DMS153 treated with DMSO at 0.1 percent for 48 hours (cell line): ENCODE measurements around the gene ZSWIM7.

ENCODE experiments used
- DNase-seq: peaks from one replicate; lab custom pipeline; 2025; ENCODE audit not compliant: unreplicated experiment; lab: John Stamatoyannopoulos, UW

Gene ZSWIM7, protein sequence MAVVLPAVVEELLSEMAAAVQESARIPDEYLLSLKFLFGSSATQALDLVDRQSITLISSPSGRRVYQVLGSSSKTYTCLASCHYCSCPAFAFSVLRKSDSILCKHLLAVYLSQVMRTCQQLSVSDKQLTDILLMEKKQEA

DNA sequence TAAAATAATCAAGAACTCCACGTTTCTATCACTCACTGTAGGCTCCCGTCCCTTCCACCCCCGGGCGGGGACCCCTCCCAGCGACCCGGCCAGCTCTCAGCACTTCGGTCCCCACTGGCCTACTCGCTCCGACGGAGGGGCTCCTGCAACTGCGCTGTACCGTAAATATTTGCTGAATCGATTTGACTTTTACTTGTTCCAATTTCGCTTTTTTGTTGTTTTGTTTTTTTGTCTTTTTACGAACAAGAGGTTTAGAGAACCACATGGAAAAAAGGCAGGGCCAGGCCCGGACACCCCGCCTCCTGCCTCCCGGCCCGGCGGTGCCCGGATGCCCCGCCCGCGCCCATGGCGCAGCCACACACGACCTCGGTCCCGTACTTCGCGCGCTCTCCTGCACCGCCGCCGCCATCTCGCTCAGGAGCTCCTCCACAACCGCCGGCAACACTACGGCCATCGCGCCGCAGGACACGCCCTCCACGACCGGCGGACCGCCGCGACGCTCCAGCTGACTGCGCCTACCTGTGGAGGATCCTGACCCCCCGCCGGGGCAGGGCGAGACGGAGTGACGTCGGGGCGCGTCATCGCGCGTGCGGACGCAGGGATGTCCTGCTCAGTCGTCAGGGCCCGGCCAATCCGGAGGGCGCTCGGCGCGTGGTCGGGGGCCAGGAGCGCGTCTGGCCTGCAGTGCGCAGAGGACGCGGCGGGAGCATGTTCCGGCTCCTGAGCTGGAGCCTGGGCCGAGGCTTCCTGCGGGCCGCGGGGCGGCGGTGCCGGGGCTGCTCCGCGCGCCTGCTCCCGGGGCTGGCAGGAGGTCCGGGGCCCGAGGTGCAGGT is at the start of gene ZSWIM7, which contains the start of gene TTC19:
TSS of gene ZSWIM7 (minus strand) at position 564 of the 833 bp plus-strand sequence. CDS start at position 454, 110 bp downstream.
TSS of gene TTC19 (plus strand) at position 684 of the 833 bp plus-strand sequence. CDS start at position 709, 25 bp downstream.
- DNase-seq, result peak; percentile 69

DNA sequence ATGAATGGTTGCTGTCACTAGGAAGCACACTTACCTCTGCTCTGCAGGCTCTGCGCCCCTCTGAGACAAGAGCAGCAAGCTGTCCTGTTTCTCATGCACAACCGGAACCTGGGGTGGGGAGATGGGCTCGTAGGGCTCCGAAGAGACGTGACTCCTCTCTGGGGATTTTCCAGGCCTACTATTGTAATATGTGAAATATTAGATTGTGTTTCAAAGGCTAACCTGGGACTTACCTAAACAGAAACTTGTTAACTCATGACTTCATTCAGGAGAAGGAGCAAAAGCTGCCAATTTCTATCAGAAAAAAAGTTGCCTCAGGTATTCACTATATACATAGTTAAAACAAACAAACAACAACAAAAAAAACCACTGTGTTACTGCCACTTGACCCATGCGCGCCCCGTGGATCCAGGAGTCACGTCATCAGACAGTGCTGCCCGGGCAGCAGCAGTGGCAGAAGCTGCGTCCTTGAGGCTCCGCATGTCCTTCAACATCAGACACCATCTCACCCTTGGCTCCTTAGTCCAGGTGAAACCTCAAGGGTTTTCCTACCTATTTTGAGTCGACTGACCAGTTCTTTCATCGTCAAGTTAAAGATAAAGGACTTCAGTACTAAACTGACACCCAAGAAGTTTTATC is 49.4 kb upstream of the ZSWIM7 start:
- DNase-seq, result no peak

DNA sequence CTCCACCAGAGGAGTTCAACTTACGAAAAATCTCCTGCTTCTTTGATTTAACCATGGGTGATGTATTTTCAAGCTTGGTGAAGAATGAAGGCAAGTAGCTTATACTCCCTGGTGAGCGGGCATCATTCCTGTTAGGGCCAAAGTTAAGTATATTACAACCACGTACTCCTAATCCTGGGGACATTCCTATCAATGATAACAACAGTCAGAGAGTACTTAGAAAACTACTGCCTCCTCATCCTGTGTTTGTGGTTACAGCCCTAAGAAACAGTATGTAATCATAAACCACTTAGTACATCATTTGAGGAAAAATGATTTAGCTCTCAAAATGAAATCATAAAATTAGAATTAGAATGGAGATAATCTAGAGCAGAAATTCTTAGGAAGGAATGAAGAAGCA is 47.5 kb upstream of the ZSWIM7 start:
- DNase-seq, result no peak

DNA sequence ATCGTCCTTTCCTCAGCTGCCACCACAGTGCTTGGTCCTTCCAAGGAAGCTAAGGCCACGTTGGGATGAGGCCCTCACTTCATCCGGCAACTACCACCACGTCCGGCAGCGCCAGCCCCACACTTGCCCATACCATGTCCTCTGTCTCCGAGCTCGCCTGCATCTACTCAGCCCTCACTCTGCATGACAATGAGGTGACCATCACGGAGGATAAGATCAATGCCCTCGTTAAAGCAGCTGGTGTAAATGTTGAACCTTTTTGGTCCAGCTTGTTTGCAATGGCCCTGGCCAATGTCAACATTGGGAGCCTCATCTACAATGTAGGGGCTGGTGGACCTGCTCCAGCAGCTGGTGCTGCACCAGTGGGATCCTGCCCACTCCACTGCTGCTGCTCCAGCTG is 45.0 kb upstream of the ZSWIM7 start:
- DNase-seq, result no peak

DNA sequence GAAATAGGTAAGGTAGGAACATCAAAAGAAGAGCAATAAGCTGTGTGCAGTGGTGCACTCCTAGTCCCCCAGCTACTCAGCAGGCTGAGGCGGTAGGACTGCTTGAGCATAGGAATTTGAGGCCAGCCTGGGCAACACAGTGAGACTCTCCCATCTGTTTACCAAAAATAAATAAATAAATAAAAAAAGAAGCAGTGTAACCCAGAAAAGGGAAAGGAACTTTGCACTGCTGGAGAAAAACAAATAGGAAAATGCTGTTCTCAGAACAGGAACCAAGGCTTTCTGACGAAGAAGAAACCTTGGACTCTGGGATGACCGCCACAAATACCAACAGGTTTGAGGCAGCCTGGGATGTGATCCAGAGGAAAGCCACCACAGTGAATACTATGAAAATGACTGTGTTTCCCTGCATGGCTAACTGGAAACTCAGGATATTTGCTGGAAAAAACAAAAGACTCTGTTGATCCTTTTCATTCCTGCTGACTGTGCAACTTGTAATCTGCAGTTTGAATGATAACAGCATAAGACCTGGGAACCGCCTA is 41.3 kb upstream of the ZSWIM7 start:
- no peak for DNase-seq

DNA sequence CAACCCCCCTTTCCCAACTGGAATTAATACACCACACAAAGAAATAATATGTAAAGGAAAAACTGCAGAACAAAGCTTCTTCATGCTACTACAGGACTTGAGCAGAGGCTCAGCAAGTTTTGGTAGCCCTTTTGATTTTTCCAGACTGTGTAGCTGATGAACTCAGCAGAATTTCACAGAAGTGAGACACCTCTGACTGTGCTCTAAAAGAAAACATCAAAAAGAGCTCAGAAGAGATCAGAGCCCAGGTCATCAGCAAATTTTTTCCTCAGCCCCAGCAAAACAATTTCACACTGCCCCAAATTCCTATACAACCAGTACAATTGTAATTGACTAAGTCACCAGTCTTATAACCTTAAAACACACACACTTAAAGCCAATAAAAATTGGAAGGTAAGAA is 38.1 kb upstream of the ZSWIM7 start:
- no peak for DNase-seq

DNA sequence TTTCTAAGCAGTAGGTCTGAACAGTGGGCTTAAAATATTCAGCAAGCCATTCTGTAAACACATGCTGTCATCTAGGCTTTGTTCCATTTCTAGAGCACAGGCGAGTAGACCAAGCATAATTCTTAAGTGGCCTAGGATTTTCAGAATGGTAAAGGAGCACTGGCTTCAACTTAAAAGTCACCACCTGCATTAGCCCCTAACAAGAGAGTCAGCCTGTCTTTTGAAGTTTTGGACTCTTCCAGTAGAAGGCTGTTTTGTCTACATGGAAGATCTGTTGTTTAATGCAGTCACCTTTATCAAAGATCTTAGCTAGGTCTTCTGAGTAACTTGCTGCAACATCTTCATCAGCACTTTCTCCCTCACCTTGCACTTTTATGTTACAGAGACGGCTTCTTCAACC is 36.8 kb upstream of the ZSWIM7 start:
- no peak for DNase-seq

DNA sequence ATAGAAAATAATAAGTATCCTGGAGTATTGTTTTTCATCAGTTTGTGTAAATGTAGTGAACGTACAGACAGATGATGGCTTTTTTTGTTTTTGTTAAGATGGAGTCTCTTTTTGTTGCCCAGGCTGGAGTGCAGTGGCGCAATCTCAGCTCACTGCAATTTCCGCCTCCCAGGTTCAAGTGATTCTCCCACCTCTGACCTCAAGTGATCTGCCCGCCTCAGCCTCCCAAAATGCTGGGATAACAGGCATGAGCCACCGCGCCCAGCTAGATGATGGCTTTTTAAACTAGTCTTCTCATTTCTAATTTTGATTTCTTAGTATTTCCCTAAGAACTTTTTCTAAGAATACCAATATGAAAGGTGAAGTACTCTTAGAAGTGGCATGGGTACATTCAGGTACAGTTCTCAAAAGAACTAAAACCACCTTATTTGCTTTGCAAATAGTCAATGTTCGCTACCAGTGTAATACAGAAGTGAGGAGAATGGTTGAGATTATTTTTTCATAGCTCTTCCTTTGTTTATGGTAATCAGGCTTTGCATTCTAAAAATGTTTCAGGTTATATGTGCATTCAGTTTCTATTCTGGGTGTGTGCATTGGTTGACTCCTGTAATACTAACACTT is 34.3 kb upstream of the ZSWIM7 start:
- DNase-seq, result no peak

DNA sequence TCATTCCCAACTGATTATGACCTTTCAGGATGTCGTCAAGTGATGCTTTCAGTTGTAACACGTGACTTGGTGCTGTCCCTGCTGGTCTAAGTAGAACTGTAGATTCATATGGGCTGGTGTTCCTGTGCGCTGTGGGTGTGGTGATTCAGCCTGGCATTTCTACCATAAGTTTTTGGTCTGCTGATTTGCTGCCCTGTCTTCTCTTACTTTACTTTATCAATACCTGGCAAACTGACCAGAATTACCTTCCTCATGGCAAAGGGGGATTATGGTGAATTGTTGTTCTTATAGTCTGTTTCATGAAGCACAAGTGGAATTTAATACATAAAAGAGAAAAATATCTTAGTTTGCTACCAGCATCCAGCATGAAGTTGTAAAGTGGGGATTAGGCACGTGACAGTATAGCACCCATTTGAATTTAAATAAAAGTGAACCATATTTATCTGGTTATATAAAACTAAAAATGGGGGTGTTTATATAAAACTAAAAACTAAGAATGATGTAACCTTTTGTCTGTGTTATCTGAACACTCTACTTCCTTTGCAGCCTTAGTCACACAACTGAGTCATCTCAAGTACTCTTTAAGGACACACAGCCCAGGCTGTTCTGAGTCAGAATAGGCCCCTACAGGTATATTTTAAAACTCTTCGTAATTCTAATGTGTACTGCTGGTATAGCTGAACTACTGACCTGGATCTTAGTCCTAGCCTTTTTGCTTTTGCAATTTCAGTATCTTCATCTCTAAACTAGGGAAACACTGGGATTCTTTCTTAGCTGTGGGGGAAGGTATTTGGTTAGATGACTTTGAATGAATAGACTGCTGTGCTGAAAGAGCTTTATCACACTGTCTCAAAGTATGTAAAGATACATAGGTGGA is 28.4 kb upstream of the ZSWIM7 start:
- DNase-seq, result no peak

DNA sequence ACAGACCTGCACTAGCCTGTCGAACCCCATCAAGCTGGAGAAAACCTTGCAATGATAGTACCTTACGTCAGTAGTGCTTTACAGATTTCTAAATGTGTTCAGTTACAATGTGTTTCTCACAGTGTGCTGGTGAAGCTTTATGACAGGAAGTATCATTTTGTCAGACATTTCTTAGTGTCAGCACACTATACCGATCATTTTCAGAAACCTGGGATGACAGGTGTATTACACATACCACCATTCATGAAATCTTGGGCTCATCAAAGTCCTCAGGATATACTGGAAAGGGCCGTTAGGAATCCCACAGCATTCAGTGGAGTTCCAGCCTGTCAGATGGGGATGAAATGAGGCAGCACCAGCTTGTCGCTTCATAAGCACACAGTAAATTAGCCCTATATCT is 27.4 kb upstream of the ZSWIM7 start:
- no peak for DNase-seq

DNA sequence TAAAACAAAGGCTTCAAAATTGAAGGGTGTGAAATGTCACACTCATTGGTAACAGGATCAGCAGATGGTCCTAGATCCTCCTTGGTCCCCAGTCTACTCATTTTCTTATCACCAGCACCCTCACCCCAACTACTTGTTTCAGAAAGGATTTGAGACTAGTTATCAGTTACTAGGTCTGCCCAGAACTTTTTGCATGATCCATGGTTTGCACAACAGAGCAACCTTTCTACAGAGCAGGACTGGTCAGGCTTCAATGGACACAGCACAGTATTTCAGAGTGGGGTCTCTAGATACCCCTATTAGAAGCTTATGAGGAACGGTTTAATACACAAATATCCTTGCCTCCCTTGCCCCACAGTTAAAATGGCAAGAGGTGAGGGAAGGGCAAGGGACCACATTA is 25.7 kb upstream of the ZSWIM7 start:
- no peak for DNase-seq

DNA sequence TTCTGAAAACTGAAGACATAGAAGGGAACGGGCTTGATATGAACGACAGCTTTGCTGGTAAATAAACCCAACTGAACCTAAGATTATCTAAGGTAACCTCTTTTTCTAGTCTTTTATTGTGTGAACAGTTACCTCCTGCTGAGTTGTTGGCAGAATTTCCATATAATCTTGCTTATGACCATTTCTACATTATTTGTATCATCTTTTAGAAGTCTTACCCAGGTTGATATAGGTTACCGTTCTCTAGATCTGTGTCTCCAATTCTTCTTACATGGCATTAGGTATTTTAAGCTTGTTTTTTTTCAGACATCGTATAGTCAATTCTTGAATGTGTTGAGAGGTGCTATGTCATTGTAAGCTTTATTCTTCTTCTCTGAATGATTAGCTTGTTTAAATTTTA is 24.4 kb upstream of the ZSWIM7 start:
- no peak for DNase-seq

DNA sequence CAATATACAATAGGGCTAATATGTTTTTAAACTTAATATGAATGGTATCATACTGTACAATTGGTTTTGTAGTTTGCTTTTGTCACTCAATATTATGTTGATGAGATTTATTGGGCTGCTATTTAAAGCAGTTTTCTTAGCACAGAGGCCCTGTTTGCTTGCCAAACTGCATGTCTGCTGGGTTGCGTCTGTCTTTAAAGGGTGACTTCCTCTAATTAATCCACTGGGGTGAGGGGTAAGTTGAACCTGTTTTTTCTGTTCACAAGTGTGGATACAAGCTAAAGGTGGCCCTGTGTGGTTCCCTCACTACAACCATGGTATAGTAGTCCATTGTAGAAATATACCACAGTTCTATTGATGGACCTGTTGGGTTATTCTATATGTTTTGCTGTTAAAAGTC is 19.8 kb upstream of the ZSWIM7 start:
- DNase-seq, result no peak

DNA sequence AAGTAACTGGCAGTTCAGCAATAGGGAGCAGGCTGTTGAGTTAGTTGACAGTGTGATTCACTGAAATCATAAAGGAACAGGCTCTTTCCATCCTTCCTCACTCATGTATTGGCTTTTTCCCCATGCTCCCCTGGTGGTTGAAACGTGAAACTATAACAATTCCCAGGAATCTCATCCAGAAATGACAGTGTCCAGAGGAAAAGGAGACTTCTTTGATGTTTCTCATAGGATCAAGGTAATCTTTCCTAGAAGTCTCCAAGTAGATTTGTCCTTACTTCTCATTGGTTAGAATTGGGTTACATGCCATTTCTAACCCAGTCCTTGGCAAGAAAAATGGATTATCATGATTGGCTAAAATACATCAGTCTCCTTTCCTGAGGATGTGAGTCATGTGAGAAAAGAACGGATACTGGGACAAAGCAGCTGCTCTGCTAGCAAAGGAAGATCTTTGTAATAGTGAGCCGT is 14.5 kb upstream of the ZSWIM7 start:
- DNase-seq, result no peak

DNA sequence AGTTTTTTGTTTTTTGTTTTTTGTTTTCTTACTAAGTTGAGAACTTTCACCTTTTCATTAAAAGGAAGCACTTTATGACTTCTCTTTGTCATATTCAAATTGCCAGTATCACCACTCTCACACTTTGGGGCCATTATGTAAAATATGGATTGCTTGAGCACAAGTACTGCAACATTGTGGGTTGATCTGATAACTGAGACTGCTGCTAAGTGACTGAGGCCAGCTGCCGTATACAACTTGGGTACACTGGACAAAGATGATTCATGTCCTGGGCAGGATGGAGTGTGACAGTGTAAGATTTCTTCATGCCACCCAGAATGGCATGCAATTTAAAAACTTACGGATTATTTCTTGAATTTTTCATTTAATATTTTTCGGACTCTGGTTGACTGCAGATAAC is 7.9 kb upstream of the ZSWIM7 start:
- DNase-seq, result no peak

DNA sequence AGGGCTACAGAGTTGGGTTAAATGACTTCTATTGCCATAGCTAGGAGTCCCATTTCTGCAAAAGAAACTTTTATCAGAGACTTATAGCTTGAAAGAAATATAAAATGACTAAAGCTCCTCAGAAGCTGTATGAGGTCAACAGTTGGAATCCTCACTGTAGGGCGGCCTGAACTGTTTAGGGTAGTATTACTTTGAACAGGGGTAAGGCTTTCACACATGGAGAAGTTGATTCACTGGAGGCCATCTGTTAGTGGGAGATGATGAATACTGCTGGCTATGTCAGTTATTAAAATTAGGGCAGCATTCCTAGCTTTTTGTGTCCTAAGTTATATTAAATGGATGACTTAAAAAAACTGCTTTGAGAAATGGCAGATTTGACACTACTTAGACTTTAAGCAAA is 6.1 kb upstream of the ZSWIM7 start:
- DNase-seq, result no peak

DNA sequence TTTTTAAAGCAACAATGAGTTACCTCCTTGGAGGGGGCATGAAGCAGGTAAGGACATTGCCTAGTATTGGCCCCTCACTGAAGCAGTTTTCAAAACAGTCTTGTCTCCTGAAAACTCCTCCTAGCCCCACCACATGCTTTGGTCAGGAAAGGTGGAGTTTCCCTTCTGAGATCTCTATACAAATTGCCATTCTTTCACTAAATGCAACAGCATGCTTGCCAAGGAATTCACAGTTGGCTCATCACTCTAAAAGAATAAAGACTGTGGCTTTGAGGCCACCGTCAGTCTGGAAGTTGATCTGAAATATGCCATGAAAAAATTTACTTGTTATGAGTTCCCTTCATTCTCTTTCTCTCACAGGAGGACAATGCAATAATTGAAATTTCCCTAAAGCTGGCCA is 4.3 kb upstream of the ZSWIM7 start:
- DNase-seq, result no peak

DNA sequence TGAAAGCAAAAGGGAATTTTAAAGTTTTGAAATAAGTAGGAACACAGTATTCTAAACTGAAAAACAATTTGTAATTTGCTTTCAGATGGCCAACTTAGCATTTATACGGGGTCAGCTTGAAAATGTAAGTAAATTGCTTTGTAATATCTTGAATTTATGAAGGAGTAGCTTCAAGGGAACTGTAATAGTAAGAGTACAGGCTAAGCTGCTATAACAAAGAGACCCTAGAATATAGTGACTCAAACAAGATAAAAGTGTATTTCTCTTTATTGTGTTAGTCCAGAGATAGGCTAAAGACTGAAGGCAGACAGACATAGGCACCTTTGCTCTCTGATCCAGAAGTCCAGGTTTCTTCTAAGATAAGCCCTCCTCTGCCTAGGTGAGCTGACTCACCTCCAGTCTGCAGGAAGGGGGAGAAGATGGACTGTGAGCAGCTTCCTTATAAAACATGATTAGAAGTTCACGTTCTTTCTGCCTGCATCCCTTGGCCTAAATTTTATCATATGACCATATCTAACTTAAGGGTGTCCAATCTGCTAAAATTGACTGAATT is 3.3 kb upstream of the ZSWIM7 start:
- DNase-seq, result no peak

DNA sequence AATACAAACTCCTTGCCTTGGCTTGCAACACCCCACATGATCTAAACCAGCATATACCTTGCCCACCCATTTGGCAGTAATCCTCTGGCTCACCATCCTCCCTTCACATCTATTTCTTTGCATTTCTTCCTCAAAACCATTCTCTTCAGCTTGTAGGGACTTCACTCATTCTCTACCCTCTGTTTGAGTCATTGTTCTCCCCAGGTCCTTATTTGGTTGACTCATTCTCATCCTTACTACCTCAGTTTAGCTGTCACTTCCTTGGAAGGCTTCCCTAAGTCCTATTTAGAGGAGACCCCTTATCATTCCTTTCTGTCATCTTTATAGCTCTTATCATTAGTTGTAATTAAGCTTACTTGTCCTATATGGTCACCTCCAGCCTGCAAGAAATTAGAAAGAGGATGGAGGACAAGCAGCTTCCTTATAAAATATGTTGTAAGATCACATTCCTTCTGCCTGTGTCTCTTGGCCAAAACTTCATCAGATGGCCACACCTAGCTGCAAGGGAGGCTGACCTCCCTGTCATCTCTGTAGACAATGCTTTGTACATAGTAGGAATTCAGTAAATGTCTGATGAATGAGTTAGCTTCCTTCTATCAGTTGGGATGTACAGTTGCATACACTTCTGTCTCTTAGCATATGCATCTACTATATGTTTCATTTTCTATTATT is 1.9 kb upstream of the ZSWIM7 start:
- DNase-seq, result no peak
